Stimulated activated naive B cell treated with anti-CD40 and anti-IgM and Interleukin-4, amounts not matched to agents 10 μg/mL and 1 μg/mL and 100 μg/mL, for 72 hours (primary cell): ENCODE data around the gene IGSF11.

Experiments used
- ATAC-seq, 2 donors: fragments of 150-1000 bp; cut with Tn5 transposase; replicated peaks; 2 replicates each; pipeline ENCODE4 v1.10.0; 2021; ENCODE audit warnings: moderate library complexity in 1 of 2
- DNase-seq: peaks from one replicate; pipeline ENCODE4 v3.0.0; 2021
- H3K27ac Mint-ChIP-seq: one replicate; pipeline ENCODE4 v1.8.0; 2022; ENCODE audit warnings: mild to moderate bottlenecking, mixed read lengths
- H3K27me3 Mint-ChIP-seq, 2 donors: one replicate each; pipeline ENCODE4 v1.8.0; 2022; ENCODE audit warnings: mixed read lengths in 2 of 2
- H3K36me3 Mint-ChIP-seq, 2 donors: one replicate each; pipeline ENCODE4 v1.8.0; 2022; ENCODE audit warnings: mixed read lengths in 2 of 2, mild to moderate bottlenecking in 1 of 2
- H3K4me1 Mint-ChIP-seq, 2 donors: one replicate each; pipeline ENCODE4 v1.8.0; 2022; ENCODE audit warnings: mixed read lengths in 2 of 2, mild to moderate bottlenecking in 1 of 2
- H3K4me3 Mint-ChIP-seq, 2 donors: one replicate each; pipeline ENCODE4 v1.8.0; 2022; ENCODE audit warnings: mild to moderate bottlenecking in 2 of 2, mixed read lengths in 2 of 2, moderate library complexity in 1 of 2
- H3K9me3 Mint-ChIP-seq, 2 donors: one replicate each; pipeline ENCODE4 v1.8.0; 2022; ENCODE audit warnings: mixed read lengths in 2 of 2, mild to moderate bottlenecking in 1 of 2

The IGSF11 gene

GRCh38 chr3:119018690-119019463 is 15.8 kb downstream of the IGSF11 start:
- DNase-seq (no peak), ATAC-seq (no peak)
- Mint-ChIP-seq H3K27me3 (peaks cover 9 to 20% of the 10 kb centered on the region in 2 donors), H3K4me1 (no peaks in the 10 kb centered on the region), H3K27ac (no peak overlapping the region), H3K9me3 (no peaks in the 10 kb centered on the region), H3K36me3 (no peaks in the 10 kb centered on the region), H3K4me3 (no peak overlapping the region)

DNA sequence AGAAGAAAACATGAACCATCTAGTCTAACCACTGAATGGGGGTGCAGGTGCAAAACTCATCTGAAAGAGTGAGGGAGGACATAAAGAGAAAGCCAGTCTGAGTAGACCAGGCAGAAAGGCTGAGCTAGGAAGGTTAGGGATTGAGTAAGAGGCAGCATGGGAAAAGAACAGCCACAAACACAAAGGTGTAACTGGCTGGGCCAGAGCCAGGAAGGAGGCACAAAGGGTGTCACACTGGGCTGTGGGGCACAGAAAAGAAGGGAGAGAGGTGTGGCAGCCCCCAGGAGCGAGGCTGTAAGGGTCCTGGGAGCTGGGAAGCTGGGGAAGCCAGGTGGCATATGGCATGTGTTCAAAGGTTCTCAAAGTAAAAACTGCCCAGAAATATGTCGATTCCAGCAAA is 18.7 kb downstream of the IGSF11 start:
- Mint-ChIP-seq H3K4me3 (no peak overlapping the region), H3K27me3 (peaks cover 12 to 16% of the 10 kb centered on the region in 2 donors), H3K27ac (no peak overlapping the region), H3K4me1 (no peaks in the 10 kb centered on the region), H3K9me3 (no peaks in the 10 kb centered on the region), H3K36me3 (no peaks in the 10 kb centered on the region)
- ATAC-seq (no peak), DNase-seq (no peak)

- DNase-seq: no peak
- no peak overlapping the region for H3K4me3 Mint-ChIP-seq
- H3K36me3 Mint-ChIP-seq: no peaks in the 10 kb centered on the region
- no peak for ATAC-seq
- H3K27ac Mint-ChIP-seq: no peak overlapping the region
- peaks cover 6 to 12% of the 10 kb centered on the region in 2 donors for H3K27me3 Mint-ChIP-seq
- H3K9me3 Mint-ChIP-seq: no peaks in the 10 kb centered on the region
- no peaks in the 10 kb centered on the region for H3K4me1 Mint-ChIP-seq
Measured at GRCh38 chr3:119013951-119014350, 20.7 kb downstream of the IGSF11 start.

DNA sequence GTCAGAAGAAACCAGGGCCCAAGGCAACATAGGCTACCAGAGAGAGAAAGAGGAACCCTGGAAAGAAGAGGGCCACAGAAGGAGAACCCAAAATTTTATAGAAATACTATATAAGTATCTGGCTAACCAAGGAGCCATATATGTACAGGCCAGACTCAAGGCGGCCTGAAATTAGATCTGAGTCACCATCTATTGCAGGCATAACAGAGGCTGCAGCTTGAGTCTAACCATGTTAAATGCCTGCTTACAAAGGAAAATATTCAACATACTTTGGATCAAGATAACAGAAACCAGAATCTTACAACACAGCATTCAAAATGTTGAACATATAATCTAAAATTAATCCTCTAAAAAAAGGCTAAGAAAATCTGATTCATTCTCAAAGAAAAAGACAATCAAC is 23.1 kb downstream of the IGSF11 start:
- DNase-seq: no peak
- no peak overlapping the region for H3K4me3 Mint-ChIP-seq

DNA sequence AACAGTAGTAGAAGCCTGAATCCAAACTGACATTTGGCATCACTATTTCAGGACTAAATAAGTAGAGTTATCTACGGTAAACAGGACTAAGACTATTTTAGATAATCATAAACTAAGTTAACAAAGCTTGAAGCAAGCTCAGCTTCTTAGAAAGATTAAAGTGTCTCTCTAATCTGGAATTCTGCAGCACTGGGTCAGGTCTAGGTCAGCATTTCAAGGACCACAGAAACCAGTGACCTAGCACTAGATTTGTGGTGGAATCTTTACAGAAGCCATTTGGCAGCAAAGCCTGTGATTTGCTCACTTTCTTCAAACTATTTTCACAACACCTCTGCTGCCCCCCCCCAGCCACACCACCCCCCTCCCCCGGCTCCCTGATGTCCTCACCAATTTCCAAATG is 37.5 kb downstream of the IGSF11 start:
- ATAC-seq: no peak

More for the DNA sequence above, 23.1 kb downstream of the IGSF11 start:
- no peak for ATAC-seq
- Mint-ChIP-seq H3K27ac (no peak overlapping the region), H3K9me3 (peaks cover 6% of the 10 kb centered on the region in 2 donors), H3K4me1 (no peaks in the 10 kb centered on the region), H3K36me3 (peaks cover 3 to 6% of the 10 kb centered on the region in 2 donors), H3K27me3 (peaks cover 14 to 17% of the 10 kb centered on the region in 2 donors)

GRCh38 chr3:118991775-118992174 is 42.9 kb downstream of the IGSF11 start:
- Mint-ChIP-seq H3K36me3 (no peaks in the 10 kb centered on the region), H3K4me3 (no peak overlapping the region), H3K27me3 (peaks cover 0 to 6% of the 10 kb centered on the region in 2 donors), H3K27ac (no peak overlapping the region), H3K9me3 (no peaks in the 10 kb centered on the region), H3K4me1 (no peaks in the 10 kb centered on the region)
- DNase-seq (no peak), ATAC-seq (no peak)

More for the DNA sequence above, 37.5 kb downstream of the IGSF11 start:
- Mint-ChIP-seq H3K4me1 (no peaks in the 10 kb centered on the region), H3K27ac (no peak overlapping the region), H3K36me3 (no peaks in the 10 kb centered on the region), H3K27me3 (peaks cover 0 to 6% of the 10 kb centered on the region in 2 donors), H3K4me3 (no peak overlapping the region), H3K9me3 (no peaks in the 10 kb centered on the region)
- no peak for DNase-seq

GRCh38 chr3:118990823-118991560 is 43.7 kb downstream of the IGSF11 start:
- Mint-ChIP-seq H3K36me3 (no peaks in the 10 kb centered on the region), H3K27me3 (peaks cover under 1 to 2% of the 10 kb centered on the region in 2 donors), H3K9me3 (no peaks in the 10 kb centered on the region), H3K4me3 (no peak overlapping the region), H3K4me1 (no peaks in the 10 kb centered on the region), H3K27ac (no peak overlapping the region)
- ATAC-seq (no peak), DNase-seq (no peak)

DNA sequence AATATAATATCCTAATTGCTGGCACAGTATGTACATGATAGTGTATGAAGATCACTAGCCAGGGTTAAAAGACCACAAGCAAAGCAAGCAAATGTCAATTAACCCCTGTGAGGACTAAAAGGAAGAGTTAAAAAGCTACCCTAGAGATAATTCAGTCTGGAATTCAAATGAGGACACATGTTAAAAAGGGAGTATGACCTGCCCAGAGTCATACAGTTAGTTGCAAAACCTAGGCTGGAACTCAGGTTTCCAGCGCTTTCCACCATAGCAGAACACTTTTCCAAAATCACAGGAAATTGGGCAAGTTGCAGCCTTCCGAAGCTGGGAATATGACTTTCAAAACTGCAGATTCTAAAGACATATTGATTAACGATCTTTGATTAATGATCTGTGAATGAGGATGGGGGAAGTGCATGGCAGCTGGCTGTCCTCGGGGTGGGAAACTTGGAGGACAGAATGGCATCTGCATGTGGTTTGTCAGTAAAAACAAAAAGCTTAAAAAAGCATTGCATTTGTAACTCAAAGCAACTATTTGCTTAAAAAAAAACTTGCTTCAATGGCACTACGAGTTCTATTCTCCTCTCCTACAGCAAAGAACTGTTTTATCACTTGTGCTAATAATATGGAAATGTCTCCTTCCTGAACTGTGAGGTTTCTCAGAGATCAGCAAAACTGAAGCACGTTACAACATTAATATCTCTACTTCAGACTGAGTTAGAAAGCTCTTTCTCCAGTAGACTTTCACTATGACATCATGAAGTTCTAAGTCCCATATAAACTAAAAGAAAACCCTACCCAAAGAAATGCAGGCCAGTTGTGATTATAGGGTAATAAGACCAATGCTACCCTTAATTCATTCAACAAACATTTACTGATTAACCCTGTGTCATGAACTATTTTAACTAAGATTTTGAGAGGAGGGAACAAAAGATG is 46.2 kb downstream of the IGSF11 start:
- H3K27me3 Mint-ChIP-seq: peaks cover 8 to 12% of the 10 kb centered on the region in 2 donors
- DNase-seq: no peak
- no peak overlapping the region for H3K4me3 Mint-ChIP-seq

DNA sequence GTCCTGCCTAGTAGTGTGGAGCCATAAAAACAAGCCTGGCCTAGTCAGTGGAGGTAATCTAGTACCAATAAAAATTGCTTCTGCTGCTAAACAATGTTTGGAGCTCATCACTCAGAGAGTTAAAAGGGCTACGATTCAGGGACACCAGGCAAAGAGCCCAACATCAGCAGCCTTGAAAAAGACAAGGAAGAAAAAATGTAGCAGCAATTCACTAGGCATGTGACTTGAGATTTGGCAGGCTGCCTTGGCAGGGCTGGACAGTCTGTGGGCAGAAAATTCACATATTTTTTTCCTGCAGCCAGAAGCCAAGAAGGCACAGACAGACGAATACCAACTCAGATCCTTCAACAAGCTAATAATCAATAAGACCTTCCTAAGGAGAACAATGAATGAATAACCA is 47.2 kb downstream of the IGSF11 start:
- peaks cover 8 to 12% of the 10 kb centered on the region in 2 donors for H3K27me3 Mint-ChIP-seq
- H3K27ac Mint-ChIP-seq: no peak overlapping the region
- H3K4me3 Mint-ChIP-seq: no peak overlapping the region
- no peaks in the 10 kb centered on the region for H3K36me3 Mint-ChIP-seq
- DNase-seq: no peak
- H3K4me1 Mint-ChIP-seq: no peaks in the 10 kb centered on the region
- no peaks in the 10 kb centered on the region for H3K9me3 Mint-ChIP-seq
- ATAC-seq: no peak

More for the DNA sequence above, 46.2 kb downstream of the IGSF11 start:
- ATAC-seq: no peak
- Mint-ChIP-seq H3K4me1 (no peaks in the 10 kb centered on the region), H3K36me3 (no peaks in the 10 kb centered on the region), H3K27ac (no peak overlapping the region), H3K9me3 (no peaks in the 10 kb centered on the region)

DNA sequence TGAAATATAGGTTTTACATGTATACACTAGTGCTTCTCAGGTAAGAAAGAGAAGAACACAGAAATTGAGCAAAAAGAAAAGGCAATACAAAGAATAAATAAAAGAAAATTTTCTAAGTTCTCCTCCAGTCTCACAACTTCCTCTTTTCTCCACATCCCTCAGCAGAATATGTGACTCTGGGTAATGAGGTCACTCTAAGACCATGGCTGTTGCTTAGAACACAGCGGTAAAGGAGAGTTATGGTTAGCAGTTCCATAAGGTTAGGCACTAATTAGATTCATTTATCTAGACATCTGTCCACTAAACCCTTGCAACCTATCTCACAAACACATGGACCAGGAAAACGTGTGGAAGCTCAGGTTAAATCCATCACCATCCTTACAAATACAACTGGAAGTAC is 47.9 kb downstream of the IGSF11 start:
- ATAC-seq (no peak), DNase-seq (no peak)
- H3K9me3 Mint-ChIP-seq: no peaks in the 10 kb centered on the region
- no peaks in the 10 kb centered on the region for H3K4me1 Mint-ChIP-seq
- no peaks in the 10 kb centered on the region for H3K36me3 Mint-ChIP-seq
- H3K27ac Mint-ChIP-seq: no peak overlapping the region
- peaks cover 11 to 12% of the 10 kb centered on the region in 2 donors for H3K27me3 Mint-ChIP-seq
- H3K4me3 Mint-ChIP-seq: no peak overlapping the region

DNA sequence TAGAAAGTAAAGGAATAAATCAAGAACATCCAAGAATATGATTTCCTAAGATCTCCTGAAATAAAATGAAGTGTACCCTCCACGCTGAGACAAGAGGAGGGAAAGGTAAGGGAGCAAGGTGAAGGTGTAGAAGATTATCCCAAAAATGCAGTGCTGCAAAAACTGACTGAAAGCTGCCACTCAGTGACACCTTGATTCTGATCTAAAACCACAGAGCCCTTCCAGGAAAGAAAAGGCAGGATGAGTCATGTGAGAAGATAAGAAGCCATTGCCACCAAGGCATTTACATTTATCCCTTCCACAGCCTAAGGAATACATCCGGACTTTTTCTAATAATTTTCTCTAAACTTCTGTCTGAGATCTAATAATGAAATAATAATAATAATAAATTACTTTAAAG is 49.9 kb downstream of the IGSF11 start:
- Mint-ChIP-seq H3K27ac (no peak overlapping the region), H3K9me3 (no peaks in the 10 kb centered on the region), H3K36me3 (no peaks in the 10 kb centered on the region), H3K27me3 (peaks cover 12 to 14% of the 10 kb centered on the region in 2 donors), H3K4me1 (no peaks in the 10 kb centered on the region), H3K4me3 (no peak overlapping the region)
- no peak for DNase-seq
- ATAC-seq: no peak

- no peaks in the 10 kb centered on the region for H3K9me3 Mint-ChIP-seq
- DNase-seq (no peak), ATAC-seq (peak in 1 of 2 donors; percentile 33)
- no peak overlapping the region for H3K27ac Mint-ChIP-seq
- peaks cover 18 to 21% of the 10 kb centered on the region in 2 donors for H3K27me3 Mint-ChIP-seq
- no peaks in the 10 kb centered on the region for H3K36me3 Mint-ChIP-seq
- H3K4me1 Mint-ChIP-seq: no peaks in the 10 kb centered on the region
- H3K4me3 Mint-ChIP-seq: no peak overlapping the region
Measured at GRCh38 chr3:118981494-118982134, 53.0 kb downstream of the IGSF11 start.

DNA sequence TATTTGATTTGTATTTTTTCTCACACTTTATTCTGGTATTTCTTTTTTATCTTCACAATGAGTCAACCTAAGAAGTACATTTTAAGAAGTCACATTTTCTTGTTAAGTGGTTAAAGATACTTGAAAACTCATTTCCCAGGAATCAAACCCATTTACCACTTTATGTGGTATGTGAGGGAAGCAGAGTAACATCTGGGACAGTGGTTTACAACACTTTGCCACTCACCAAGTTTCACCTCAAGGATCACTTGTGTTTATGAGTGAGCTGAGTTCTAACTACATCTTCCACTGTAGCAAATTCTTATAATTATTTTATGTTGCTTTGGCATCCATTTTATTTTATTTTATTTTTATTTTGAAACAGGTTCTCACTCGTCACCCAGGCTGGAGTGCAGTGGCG is 53.8 kb downstream of the IGSF11 start:
- peaks cover 15 to 21% of the 10 kb centered on the region in 2 donors for H3K27me3 Mint-ChIP-seq

GRCh38 chr3:118978393-118978758 is 56.3 kb downstream of the IGSF11 start:
- no peaks in the 10 kb centered on the region for H3K36me3 Mint-ChIP-seq
- no peak overlapping the region for H3K4me3 Mint-ChIP-seq
- H3K4me1 Mint-ChIP-seq: no peaks in the 10 kb centered on the region
- H3K27ac Mint-ChIP-seq: no peak overlapping the region
- DNase-seq: no peak
- H3K9me3 Mint-ChIP-seq: peaks cover 0 to 1% of the 10 kb centered on the region in 2 donors
- H3K27me3 Mint-ChIP-seq: peaks cover 6 to 14% of the 10 kb centered on the region in 2 donors
- no peak for ATAC-seq

More for the DNA sequence above, 53.8 kb downstream of the IGSF11 start:
- no peaks in the 10 kb centered on the region for H3K36me3 Mint-ChIP-seq
- no peak for DNase-seq
- no peak overlapping the region for H3K27ac Mint-ChIP-seq
- no peaks in the 10 kb centered on the region for H3K9me3 Mint-ChIP-seq
- H3K4me1 Mint-ChIP-seq: no peaks in the 10 kb centered on the region
- H3K4me3 Mint-ChIP-seq: no peak overlapping the region
- ATAC-seq: no peak
